OCI-LY7 (cell line): ENCODE measurements around the gene CDYL.

ENCODE experiments used
- CTCF ChIP-seq: fragments of 200-600 bp; sonication (generic); conservative IDR thresholded peaks from 2 replicates; pipeline ENCODE4 v1.5.1; 2014; ENCODE audit warnings: mild to moderate bottlenecking, antibody characterized with exemption, low read length, moderate library complexity, mixed read lengths
- EZH2phosphoT487 ChIP-seq: fragments of 200-600 bp; sonication (generic); IDR thresholded peaks from 2 replicates; pipeline ENCODE4 v1.6.1; 2018; ENCODE audit warnings: low read depth, borderline replicate concordance, mild to moderate bottlenecking, mixed run types, antibody characterized with exemption, low read length, moderate library complexity, mixed read lengths

- TF ChIP-seq CTCF (no peak), EZH2phosphoT487 (no peak)
Measured at GRCh38 chr6:4817551-4817950, 41.3 kb downstream of the CDYL start.
